GM13976 (cell line): Measurements from ENCODE around the gene WNK4.

Experiments
- DNase-seq: peaks from one replicate; pipeline ENCODE4 v3.0.0; 2012; ENCODE audit warnings: low spot score
- in situ Hi-C: fragments of 300-500 bp; cut with MboI; formaldehyde crosslinking; loops from one replicate; pipeline ENCODE4 v1.12.0; 2022; ENCODE audit warnings: low sequenced_read_pairs, mixed read lengths, inconsistent platforms; ENCODE audit not compliant: unreplicated experiment
- TF ChIP-seq, protein P1 (sequence below): IDR thresholded peaks from 2 replicates; pipeline ENCODE4 v1.5.1; 2012; ENCODE audit warnings: borderline replicate concordance, mild to moderate bottlenecking; ENCODE audit not compliant: insufficient read depth; ENCODE audit errors: extremely low read depth, missing control alignments, control extremely low read depth

The WNK4 gene

DNA sequence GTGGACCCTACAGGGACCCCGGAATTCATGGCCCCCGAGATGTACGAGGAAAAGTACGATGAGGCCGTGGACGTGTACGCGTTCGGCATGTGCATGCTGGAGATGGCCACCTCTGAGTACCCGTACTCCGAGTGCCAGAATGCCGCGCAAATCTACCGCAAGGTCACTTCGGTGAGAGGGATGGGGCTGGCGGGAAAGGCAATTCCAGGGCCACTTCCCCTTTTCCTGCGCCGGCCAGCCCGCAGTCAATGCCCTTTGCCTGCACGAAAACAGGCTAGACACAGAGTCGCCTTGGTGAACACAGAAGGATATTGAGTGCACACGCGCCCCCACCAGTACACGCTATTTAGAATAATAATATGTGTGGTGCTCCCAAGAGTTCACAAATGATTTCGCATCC is 4.0 kb downstream of the WNK4 start:
- TF ChIP-seq, protein P1, sequence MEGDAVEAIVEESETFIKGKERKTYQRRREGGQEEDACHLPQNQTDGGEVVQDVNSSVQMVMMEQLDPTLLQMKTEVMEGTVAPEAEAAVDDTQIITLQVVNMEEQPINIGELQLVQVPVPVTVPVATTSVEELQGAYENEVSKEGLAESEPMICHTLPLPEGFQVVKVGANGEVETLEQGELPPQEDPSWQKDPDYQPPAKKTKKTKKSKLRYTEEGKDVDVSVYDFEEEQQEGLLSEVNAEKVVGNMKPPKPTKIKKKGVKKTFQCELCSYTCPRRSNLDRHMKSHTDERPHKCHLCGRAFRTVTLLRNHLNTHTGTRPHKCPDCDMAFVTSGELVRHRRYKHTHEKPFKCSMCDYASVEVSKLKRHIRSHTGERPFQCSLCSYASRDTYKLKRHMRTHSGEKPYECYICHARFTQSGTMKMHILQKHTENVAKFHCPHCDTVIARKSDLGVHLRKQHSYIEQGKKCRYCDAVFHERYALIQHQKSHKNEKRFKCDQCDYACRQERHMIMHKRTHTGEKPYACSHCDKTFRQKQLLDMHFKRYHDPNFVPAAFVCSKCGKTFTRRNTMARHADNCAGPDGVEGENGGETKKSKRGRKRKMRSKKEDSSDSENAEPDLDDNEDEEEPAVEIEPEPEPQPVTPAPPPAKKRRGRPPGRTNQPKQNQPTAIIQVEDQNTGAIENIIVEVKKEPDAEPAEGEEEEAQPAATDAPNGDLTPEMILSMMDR: no peak
- in situ Hi-C loops: no loop called here
- DNase-seq: no peak

DNA sequence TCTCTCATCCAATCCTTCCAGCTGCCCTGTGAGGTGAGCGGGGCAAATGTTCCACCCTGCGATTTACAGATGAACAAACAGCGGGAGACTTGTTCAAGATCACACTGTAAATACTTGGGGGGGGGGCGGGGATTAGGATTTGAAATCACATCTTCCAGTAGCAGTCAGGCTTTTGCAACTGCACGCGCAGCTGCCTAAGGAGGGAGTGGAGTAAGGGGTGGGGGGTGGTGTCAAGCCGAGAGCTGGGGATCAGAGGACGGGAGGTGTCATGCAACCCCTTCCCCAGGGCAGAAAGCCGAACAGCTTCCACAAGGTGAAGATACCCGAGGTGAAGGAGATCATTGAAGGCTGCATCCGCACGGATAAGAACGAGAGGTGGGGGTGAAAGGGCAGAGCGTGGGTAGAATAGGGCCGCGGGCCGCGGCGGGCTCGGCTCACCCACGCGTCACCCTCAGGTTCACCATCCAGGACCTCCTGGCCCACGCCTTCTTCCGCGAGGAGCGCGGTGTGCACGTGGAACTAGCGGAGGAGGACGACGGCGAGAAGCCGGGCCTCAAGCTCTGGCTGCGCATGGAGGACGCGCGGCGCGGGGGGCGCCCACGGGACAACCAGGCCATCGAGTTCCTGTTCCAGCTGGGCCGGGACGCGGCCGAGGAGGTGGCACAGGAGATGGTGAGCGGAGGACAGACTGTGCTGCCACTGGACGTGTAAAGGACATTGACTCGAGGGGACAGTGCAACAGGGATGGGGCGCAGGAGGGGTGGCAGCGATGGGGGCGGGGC is 4.6 kb downstream of the WNK4 start:
- in situ Hi-C loops: no loop called here
- TF ChIP-seq, protein P1: no peak
- DNase-seq: no peak

DNA sequence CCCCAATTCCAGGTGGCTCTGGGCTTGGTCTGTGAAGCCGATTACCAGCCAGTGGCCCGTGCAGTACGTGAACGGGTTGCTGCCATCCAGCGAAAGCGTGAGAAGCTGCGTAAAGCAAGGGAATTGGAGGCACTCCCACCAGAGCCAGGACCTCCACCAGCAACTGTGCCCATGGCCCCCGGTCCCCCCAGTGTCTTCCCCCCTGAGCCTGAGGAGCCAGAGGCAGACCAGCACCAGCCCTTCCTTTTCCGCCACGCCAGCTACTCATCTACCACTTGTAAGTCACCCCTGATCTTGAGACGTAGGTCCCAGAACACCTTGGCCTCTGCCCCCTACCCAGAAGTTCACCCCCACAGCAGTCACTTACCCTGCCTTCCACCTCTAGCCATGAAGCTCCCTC is 6.9 kb downstream of the WNK4 start:
- in situ Hi-C loops: no loop called here

DNA sequence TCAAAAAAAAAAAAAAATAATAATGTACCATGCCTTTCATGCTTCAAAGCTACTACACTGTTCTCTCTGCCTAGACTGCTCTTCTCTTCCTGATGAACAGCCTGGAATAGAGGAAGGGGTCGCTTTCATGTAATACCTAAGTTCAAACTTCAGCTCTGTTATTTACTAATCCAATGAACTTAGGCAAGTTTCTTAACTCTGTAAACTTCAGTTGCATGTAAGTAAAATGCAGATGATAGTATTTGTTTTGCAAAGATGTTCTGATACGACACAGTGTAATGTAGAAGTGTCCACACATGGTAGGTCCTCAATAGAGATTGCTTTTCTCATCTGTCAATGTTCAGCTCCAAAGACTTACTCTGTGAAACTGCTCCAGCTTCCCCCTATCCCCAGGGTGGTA is 11.5 kb downstream of the WNK4 start:
- TF ChIP-seq, protein P1: no peak
- no peak for DNase-seq
- in situ Hi-C loops: no loop called here

More for the DNA sequence above, 6.9 kb downstream of the WNK4 start:
- TF ChIP-seq, protein P1: no peak
- DNase-seq: no peak

DNA sequence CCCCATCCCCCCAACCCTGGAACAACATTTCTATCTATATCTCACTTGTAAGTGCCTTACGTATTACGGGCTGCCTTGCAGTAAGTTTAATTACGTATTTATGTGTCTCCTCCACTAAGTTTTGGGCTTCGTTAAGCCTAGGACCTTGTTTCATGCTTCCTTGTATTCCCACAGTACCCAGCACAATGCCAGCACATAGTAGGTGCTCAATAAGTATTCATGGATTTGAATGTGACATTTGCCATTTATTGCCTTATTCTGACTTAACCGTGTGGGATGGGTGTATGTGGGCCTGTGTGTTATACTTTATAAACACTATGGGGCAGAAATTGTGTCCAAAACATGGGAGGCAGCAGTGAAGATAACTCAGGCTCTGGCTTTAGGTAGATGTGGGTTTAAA is 12.1 kb downstream of the WNK4 start:
- in situ Hi-C loops: no loop called here
- TF ChIP-seq, protein P1: no peak
- no peak for DNase-seq

DNA sequence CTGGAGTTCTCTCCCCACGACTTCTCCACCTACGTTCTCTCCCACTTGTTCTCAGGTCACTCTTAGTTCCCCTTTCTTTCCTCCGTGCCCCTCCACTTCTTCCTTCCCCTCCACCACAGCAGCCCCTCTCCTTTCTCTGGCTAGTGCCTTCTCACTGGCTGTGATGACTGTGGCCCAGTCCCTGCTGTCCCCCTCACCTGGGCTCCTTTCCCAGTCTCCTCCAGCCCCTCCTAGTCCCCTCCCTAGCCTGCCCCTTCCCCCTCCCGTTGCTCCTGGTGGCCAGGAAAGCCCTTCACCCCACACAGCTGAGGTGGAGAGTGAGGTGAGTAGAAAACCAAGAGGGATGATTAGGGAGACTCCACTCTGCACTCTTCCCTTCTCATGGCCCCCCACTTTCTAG is 14.7 kb downstream of the WNK4 start:
- DNase-seq: no peak
- in situ Hi-C loops: no loop called here
- TF ChIP-seq, protein P1: no peak
